K562 (cell line): Measurements from ENCODE around the gene PIK3C2A. TPM values are rescaled to one million over a fixed set of nuclear protein-coding genes. Genes with fewer than 3 reads are reported as not detected.

Experiments
- BRCA1 ChIP-seq, 2 experiments: fragments of 450-650 bp in 1 of 2; sonication (generic) in 1 of 2; formaldehyde crosslinking in 1 of 2; IDR thresholded peaks; 2 replicates each; pipeline versions ENCODE4 v1.5.0 to v1.6.1; 2017 to 2020; ENCODE audit warnings: mild to moderate bottlenecking in 1 of 2, missing genetic modification reagents in 1 of 2
- DACH1 ChIP-seq: fragments of 450-650 bp; IDR thresholded peaks from 2 replicates; pipeline ENCODE4 v1.6.1; 2018; ENCODE audit not compliant: partially characterized antibody
- EHMT2 ChIP-seq: fragments of 450-650 bp; IDR thresholded peaks from 2 replicates; pipeline ENCODE4 v1.6.1; 2018; ENCODE audit warnings: antibody characterized with exemption
- FOXA3 ChIP-seq, 2 experiments: fragments of 450-650 bp in 1 of 2; sonication (generic) in 1 of 2; formaldehyde crosslinking; IDR thresholded peaks in 1 of 2; conservative IDR thresholded peaks in 1 of 2; 2 replicates each; pipeline versions ENCODE4 v1.4.0 to v1.8.0; 2020 to 2022; ENCODE audit warnings: mild to moderate bottlenecking in 2 of 2, missing genetic modification reagents in 1 of 2
- HNRNPL ChIP-seq: fragments of 200-400 bp; formaldehyde crosslinking; IDR thresholded peaks from 2 replicates; pipeline ENCODE4 v1.6.1; 2017; ENCODE audit warnings: low read depth, mild to moderate bottlenecking, low read length
- MCM3 ChIP-seq: fragments of 450-650 bp; IDR thresholded peaks from 2 replicates; pipeline ENCODE4 v1.6.1; 2016
- MTA1 ChIP-seq: fragments of 450-650 bp; IDR thresholded peaks from 2 replicates; pipeline ENCODE4 v1.6.1; 2017; ENCODE audit warnings: borderline replicate concordance
- RBM15 ChIP-seq: fragments of 200-400 bp; formaldehyde crosslinking; IDR thresholded peaks from 2 replicates; pipeline ENCODE4 v1.6.1; 2018; ENCODE audit warnings: mild to moderate bottlenecking, low read length, moderate library complexity; ENCODE audit not compliant: insufficient read depth
- SRSF3 ChIP-seq: fragments of 200-400 bp; formaldehyde crosslinking; IDR thresholded peaks from 2 replicates; pipeline ENCODE4 v1.6.1; 2016; ENCODE audit warnings: mild to moderate bottlenecking, low read length, moderate library complexity; ENCODE audit not compliant: insufficient read depth
- SUPT5H ChIP-seq: fragments of 450-650 bp; IDR thresholded peaks from 2 replicates; pipeline ENCODE4 v1.6.1; 2016
- ZBTB8A ChIP-seq: fragments of 450-650 bp; IDR thresholded peaks from 2 replicates; pipeline ENCODE4 v1.6.1; 2018; ENCODE audit warnings: mild to moderate bottlenecking, moderate library complexity; ENCODE audit not compliant: partially characterized antibody
- ZNF143 ChIP-seq: sonication (generic); formaldehyde crosslinking; IDR thresholded peaks from 2 replicates; pipeline ENCODE4 v1.9.0; 2022; ENCODE audit warnings: mild to moderate bottlenecking, missing genetic modification reagents
- ZNF23 ChIP-seq: fragments of 250-450 bp; sonication (Bioruptor Pico); IDR thresholded peaks from 2 replicates; pipeline ENCODE4 v1.4.0; 2020; ENCODE audit warnings: mild to moderate bottlenecking
- ZNF395 ChIP-seq: fragments of 200-800 bp; sonication (Bioruptor generic); IDR thresholded peaks from 2 replicates; pipeline ENCODE4 v1.6.1; 2017; ENCODE audit warnings: missing genetic modification characterization, missing compliant biosample characterization
- ZNF707 ChIP-seq: fragments of 250-450 bp; sonication (Bioruptor Pico); conservative IDR thresholded peaks from 2 replicates; pipeline ENCODE4 v1.8.0; 2022; ENCODE audit warnings: inconsistent platforms, mild to moderate bottlenecking, moderate library complexity
- polyA plus RNA-seq, 8 experiments: library from polyadenylated mRNA; depleted of rRNA in 4 of 8; stranded (reverse) in 5 of 8; unstranded in 3 of 8; fragments of >200 nt; fragmentation: Nextera tagmentation in 2 of 8; fragmentation: Illumina TruSeq in 1 of 8; extraction: Ambion mirVana in 2 of 8; extraction: Trizol in 1 of 8; gene quantifications; 2 replicates each; pipeline versions ENCODE4 v1.2.1 to v1.2.3, GENCODE V29; 2011 to 2014; ENCODE audit warnings: inconsistent platforms in 1 of 8, missing spikeins in 1 of 8
- total RNA-seq, 7 experiments: library from RNA; depleted of rRNA in 6 of 7; stranded (reverse); fragments of >200 nt in 6 of 7; fragmentation: Illumina TruSeq in 2 of 7; extraction: Trizol in 2 of 7; gene quantifications; 2 replicates each; pipeline versions ENCODE4 v1.2.1 to v1.2.3, GENCODE V29; 2011 to 2021; ENCODE audit warnings: low replicate concordance in 1 of 7
- TF ChIP-seq, protein P1 (sequence below), 2 experiments: fragments of 450-650 bp; IDR thresholded peaks; 2 replicates each; pipeline ENCODE4 v1.6.1; 2016; ENCODE audit warnings: mild to moderate bottlenecking in 2 of 2, borderline replicate concordance in 1 of 2, low read depth in 1 of 2, moderate library complexity in 1 of 2
- TF ChIP-seq, protein P2 (sequence below): IDR thresholded peaks from 3 replicates; pipeline ENCODE4 v1.6.1; 2011; ENCODE audit warnings: borderline replicate concordance, mild to moderate bottlenecking; ENCODE audit not compliant: insufficient read length, insufficient read depth

PIK3C2A gene
- total and polyA plus RNA-seq, 9 of the 15 experiments (the other 6 are each of a cell fraction or from before 2014, with no cell fraction given), result 3.1 to 25.2 (median 15.6) TPM

DNA sequence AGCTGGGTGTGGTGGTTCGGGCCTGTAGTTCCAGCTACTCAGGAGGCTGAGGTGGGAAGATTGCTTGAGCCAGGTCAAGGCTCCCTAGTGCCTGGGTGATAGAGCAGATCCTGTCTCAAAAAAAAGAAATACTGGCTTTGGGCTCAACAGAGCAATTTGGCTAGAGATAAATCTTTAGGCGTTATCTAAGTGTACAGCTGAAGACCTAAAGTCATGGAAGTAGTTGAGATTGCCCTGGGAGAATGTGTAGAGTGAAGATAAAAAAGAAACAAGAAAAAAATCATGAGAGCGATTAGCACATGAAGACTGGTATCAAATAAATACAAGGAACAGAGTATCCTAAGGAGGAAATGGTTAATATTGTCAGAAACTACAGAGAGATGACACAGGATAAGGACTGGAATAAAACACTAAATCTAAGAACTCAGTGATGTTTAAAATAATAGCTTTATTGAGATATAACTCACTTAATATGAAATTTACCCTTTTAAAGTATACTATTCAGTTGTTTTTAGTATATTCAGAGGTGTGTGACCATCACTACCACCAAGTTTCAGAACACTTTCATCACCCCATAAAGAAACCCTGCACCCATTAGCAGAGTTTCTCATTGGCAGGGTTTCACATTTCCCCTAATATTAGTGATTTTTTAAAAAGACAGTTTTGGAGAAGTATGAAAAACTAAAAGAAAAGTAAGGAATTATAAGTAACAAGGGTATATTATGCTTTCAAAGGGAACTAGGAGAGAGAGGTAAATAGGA lies 20.7 kb downstream of the PIK3C2A start (continued):
- TF ChIP-seq ZNF23 (CRISPR knock-in tag), result no peak
- no peak for TF ChIP-seq MCM3
- TF ChIP-seq SRSF3, result no peak
- peak; percentile 94 for TF ChIP-seq ZNF395
- TF ChIP-seq FOXA3 (CRISPR knock-in tag; conservative IDR thresholded peaks at IDR 0.05 in 1 of 2, IDR thresholded peaks at IDR 0.05 in 1 of 2), result no peak
- TF ChIP-seq MTA1, result peak; percentile 93
- TF ChIP-seq SUPT5H, result no peak
- TF ChIP-seq, protein P1, sequence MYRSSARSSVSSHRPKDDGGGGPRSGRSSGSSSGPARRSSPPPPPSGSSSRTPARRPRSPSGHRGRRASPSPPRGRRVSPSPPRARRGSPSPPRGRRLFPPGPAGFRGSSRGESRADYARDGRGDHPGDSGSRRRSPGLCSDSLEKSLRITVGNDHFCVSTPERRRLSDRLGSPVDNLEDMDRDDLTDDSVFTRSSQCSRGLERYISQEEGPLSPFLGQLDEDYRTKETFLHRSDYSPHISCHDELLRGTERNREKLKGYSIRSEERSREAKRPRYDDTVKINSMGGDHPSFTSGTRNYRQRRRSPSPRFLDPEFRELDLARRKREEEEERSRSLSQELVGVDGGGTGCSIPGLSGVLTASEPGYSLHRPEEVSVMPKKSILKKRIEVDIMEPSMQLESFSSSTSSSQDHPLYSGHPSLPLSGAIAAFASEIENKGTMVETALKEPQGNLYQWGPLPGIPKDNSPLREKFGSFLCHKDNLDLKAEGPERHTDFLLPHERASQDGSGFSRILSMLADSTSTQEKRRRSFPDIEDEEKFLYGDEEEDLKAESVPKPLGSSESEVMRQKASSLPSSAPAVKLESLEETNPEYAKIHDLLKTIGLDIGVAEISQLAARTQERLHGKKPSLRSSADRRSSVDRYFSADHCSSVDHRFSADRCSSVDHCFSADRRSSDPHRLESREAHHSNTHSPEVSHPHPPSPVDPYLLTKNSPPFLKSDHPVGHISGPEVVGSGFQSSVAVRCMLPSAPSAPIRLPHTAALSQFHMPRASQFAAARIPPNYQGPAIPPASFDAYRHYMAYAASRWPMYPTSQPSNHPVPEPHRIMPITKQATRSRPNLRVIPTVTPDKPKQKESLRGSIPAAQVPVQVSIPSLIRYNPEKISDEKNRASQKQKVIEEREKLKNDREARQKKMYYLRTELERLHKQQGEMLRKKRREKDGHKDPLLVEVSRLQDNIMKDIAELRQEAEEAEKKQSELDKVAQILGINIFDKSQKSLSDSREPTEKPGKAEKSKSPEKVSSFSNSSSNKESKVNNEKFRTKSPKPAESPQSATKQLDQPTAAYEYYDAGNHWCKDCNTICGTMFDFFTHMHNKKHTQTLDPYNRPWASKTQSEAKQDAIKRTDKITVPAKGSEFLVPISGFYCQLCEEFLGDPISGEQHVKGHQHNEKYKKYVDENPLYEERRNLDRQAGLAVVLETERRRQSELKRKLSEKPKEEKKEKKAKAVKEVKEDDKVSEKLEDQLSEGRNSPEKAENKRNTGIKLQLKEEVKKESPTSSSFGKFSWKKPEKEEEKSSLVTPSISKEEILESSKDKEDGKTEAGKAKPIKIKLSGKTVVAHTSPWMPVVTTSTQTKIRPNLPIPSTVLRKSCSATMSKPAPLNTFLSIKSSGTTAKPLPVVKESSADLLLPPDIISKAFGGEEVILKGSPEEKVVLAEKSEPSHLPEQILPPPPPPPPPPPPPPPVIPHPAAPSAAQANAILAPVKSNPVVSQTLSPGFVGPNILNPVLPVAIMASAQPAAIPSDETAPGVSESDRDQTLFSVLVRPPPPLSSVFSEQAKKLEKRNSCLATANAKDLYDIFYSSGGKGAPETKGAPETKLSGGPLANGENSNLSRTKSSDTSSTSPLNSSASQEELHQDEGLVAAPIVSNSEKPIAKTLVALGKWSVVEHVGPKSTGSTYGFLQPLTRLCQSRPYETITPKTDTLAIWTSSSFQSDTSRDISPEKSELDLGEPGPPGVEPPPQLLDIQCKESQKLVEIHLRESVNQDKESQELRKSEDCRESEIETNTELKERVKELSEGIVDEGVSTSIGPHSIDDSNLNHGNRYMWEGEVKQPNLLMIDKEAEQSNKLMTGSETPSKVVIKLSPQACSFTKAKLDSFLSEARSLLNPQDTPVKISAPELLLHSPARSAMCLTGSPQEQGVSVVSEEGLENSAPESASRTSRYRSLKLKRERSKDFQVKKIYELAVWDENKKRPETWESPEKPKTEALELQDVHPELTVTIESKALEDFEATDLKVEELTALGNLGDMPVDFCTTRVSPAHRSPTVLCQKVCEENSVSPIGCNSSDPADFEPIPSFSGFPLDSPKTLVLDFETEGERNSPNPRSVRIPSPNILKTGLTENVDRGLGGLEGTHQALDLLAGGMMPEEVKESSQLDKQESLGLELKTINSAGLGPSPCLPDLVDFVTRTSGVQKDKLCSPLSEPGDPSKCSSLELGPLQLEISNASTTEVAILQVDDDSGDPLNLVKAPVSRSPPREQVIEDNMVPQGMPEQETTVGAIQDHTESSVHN (IDR thresholded peaks at IDR 0.05; ENCODE audit: borderline replicate concordance in 1 of 2, low read depth in 1 of 2), result peak in 1 of 2 experiments; percentile 70; a peak in 2 of 4 replicates
- TF ChIP-seq EHMT2, result peak; percentile 92
- TF ChIP-seq ZNF707 (CRISPR knock-in tag), result no peak
- no peak for TF ChIP-seq HNRNPL
- no peak for TF ChIP-seq ZBTB8A
- TF ChIP-seq ZNF143 (CRISPR knock-in tag), result no peak
- no peak for TF ChIP-seq BRCA1 (IDR thresholded peaks at IDR 0.05)
- TF ChIP-seq BRCA1 (CRISPR knock-in tag; IDR thresholded peaks at IDR 0.05), result no peak
- TF ChIP-seq RBM15, result no peak
- TF ChIP-seq, protein P2, sequence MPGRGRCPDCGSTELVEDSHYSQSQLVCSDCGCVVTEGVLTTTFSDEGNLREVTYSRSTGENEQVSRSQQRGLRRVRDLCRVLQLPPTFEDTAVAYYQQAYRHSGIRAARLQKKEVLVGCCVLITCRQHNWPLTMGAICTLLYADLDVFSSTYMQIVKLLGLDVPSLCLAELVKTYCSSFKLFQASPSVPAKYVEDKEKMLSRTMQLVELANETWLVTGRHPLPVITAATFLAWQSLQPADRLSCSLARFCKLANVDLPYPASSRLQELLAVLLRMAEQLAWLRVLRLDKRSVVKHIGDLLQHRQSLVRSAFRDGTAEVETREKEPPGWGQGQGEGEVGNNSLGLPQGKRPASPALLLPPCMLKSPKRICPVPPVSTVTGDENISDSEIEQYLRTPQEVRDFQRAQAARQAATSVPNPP, result no peak
- peak; percentile 85 for TF ChIP-seq DACH1
